ENCODE data around the gene NTHL1. TPM values are rescaled to one million over a fixed set of nuclear protein-coding genes. Genes with fewer than 3 reads are reported as not detected.

NTHL1 gene
- total and polyA plus RNA-seq, 9 donors = 11.5 to 20.2 (median 14.5) TPM

- Histone ChIP-seq H3K27ac (ENCODE audit: low read length) (no peak overlapping the region), H3K4me3 (ENCODE audit: low read length) (no peak overlapping the region), H3K9me3 (replicated peaks; ENCODE audit: control insufficient read depth, low read depth, low read length) (no peaks in the 10 kb centered on the region), H3K4me1 (ENCODE audit: control insufficient read depth, insufficient read depth, low read length) (peaks cover 32% of the 10 kb centered on the region), H3K27me3 (ENCODE audit: control insufficient read depth, insufficient read depth, low read length) (peaks cover 42% of the 10 kb centered on the region), H3K36me3 (ENCODE audit: control insufficient read depth, insufficient read depth, low read length) (peaks cover 12% of the 10 kb centered on the region)
- WGBS (ENCODE audit: insufficient coverage) = 25% methylated on average over 49 of the region's 50 CpGs
- DNase-seq = no peak
These were observed 54.8 kb downstream of the NTHL1 start for GRCh38 chr16:1992704-1993317.

GRCh38 chr16:1991948-1992703 is 55.5 kb downstream of the NTHL1 start:
- peaks cover 32% of the 10 kb centered on the region for H3K4me1 ChIP-seq (ENCODE audit: control insufficient read depth, insufficient read depth, low read length)
- peak; percentile 91 for DNase-seq
- H3K9me3 ChIP-seq (replicated peaks; ENCODE audit: control insufficient read depth, low read depth, low read length) = no peaks in the 10 kb centered on the region
- WGBS (ENCODE audit: insufficient coverage) = under 1% methylated on average over 75 of the region's 96 CpGs
- H3K27me3 ChIP-seq (ENCODE audit: control insufficient read depth, insufficient read depth, low read length) = peaks cover 46% of the 10 kb centered on the region
- H3K36me3 ChIP-seq (ENCODE audit: control insufficient read depth, insufficient read depth, low read length) = peaks cover 10% of the 10 kb centered on the region
- H3K4me3 ChIP-seq (ENCODE audit: low read length) = peak overlapping the region; percentile 33
- no peak overlapping the region for H3K27ac ChIP-seq (ENCODE audit: low read length)

- peaks cover 32% of the 10 kb centered on the region for H3K4me1 ChIP-seq (ENCODE audit: control insufficient read depth, insufficient read depth, low read length)
- 7% methylated on average over 22 of the region's 22 CpGs for WGBS (ENCODE audit: insufficient coverage)
- H3K9me3 ChIP-seq (replicated peaks; ENCODE audit: control insufficient read depth, low read depth, low read length) = no peaks in the 10 kb centered on the region
- H3K4me3 ChIP-seq (ENCODE audit: low read length) = peak overlapping the region; percentile 33
- no peak overlapping the region for H3K27ac ChIP-seq (ENCODE audit: low read length)
- peaks cover 11% of the 10 kb centered on the region for H3K36me3 ChIP-seq (ENCODE audit: control insufficient read depth, insufficient read depth, low read length)
- no peak for DNase-seq
- H3K27me3 ChIP-seq (ENCODE audit: control insufficient read depth, insufficient read depth, low read length) = peaks cover 51% of the 10 kb centered on the region
These were observed 56.1 kb downstream of the NTHL1 start for GRCh38 chr16:1991588-1991947.

- Histone ChIP-seq H3K36me3 (ENCODE audit: control insufficient read depth, insufficient read depth, low read length) (peaks cover 14% of the 10 kb centered on the region), H3K4me1 (ENCODE audit: control insufficient read depth, insufficient read depth, low read length) (peaks cover 32% of the 10 kb centered on the region), H3K9me3 (replicated peaks; ENCODE audit: control insufficient read depth, low read depth, low read length) (no peaks in the 10 kb centered on the region), H3K27ac (ENCODE audit: low read length) (no peak overlapping the region), H3K4me3 (ENCODE audit: low read length) (no peak overlapping the region), H3K27me3 (ENCODE audit: control insufficient read depth, insufficient read depth, low read length) (peaks cover 51% of the 10 kb centered on the region)
- WGBS (ENCODE audit: insufficient coverage) = 6% methylated on average over 15 of the region's 18 CpGs
- DNase-seq = no peak
These were observed 56.5 kb downstream of the NTHL1 start for GRCh38 chr16:1991135-1991551.

- H3K4me3 ChIP-seq (ENCODE audit: low read length) = no peak overlapping the region
- H3K27me3 ChIP-seq (ENCODE audit: control insufficient read depth, insufficient read depth, low read length) = peaks cover 51% of the 10 kb centered on the region
- WGBS (ENCODE audit: insufficient coverage) = 2% methylated on average over 29 of the region's 50 CpGs
- H3K4me1 ChIP-seq (ENCODE audit: control insufficient read depth, insufficient read depth, low read length) = peaks cover 32% of the 10 kb centered on the region
- H3K36me3 ChIP-seq (ENCODE audit: control insufficient read depth, insufficient read depth, low read length) = peaks cover 18% of the 10 kb centered on the region
- H3K9me3 ChIP-seq (replicated peaks; ENCODE audit: control insufficient read depth, low read depth, low read length) = no peaks in the 10 kb centered on the region
- no peak overlapping the region for H3K27ac ChIP-seq (ENCODE audit: low read length)
- no peak for DNase-seq
These were observed 57.1 kb downstream of the NTHL1 start for GRCh38 chr16:1990351-1991134.

GRCh38 chr16:1990101-1990350 is 57.6 kb downstream of the NTHL1 start:
- H3K36me3 ChIP-seq (ENCODE audit: control insufficient read depth, insufficient read depth, low read length) = peaks cover 23% of the 10 kb centered on the region
- WGBS (ENCODE audit: insufficient coverage) = 2% methylated on average over 9 of the region's 25 CpGs
- no peak overlapping the region for H3K27ac ChIP-seq (ENCODE audit: low read length)
- no peaks in the 10 kb centered on the region for H3K9me3 ChIP-seq (replicated peaks; ENCODE audit: control insufficient read depth, low read depth, low read length)
- H3K4me1 ChIP-seq (ENCODE audit: control insufficient read depth, insufficient read depth, low read length) = peaks cover 36% of the 10 kb centered on the region
- no peak overlapping the region for H3K4me3 ChIP-seq (ENCODE audit: low read length)
- no peak for DNase-seq
- peaks cover 51% of the 10 kb centered on the region for H3K27me3 ChIP-seq (ENCODE audit: control insufficient read depth, insufficient read depth, low read length)

Other genes with a start within 250 kb of the NTHL1 start
- gene HAGH, start 221.0 kb downstream of the NTHL1 start, total RNA-seq = 36.1 TPM
- gene HAGH, start 221.0 kb downstream of the NTHL1 start, polyA plus RNA-seq (ENCODE audit: insufficient read depth in 1 of 8, insufficient read length in 8 of 8, low replicate concordance in 1 of 8) = 10 to 100 TPM; 34.6 to 48.6 (median 39.5) TPM
- 27.7 TPM for gene FAHD1, start 220.6 kb downstream of the NTHL1 start, total RNA-seq
- 10 to 100 TPM; 19.7 to 25.6 (median 21.9) TPM for gene FAHD1, start 220.6 kb downstream of the NTHL1 start, polyA plus RNA-seq (ENCODE audit: insufficient read depth in 1 of 8, insufficient read length in 8 of 8, low replicate concordance in 1 of 8)
- not detected for gene MEIOB, start 175.7 kb downstream of the NTHL1 start, total RNA-seq
- gene MEIOB, start 175.7 kb downstream of the NTHL1 start, polyA plus RNA-seq (ENCODE audit: insufficient read depth in 1 of 8, insufficient read length in 8 of 8, low replicate concordance in 1 of 8) = under 1 TPM in 7 of 8 donors, not detected in 1; 0.22 to 0.87 (median 0.55) TPM
- gene HS3ST6, start 129.4 kb downstream of the NTHL1 start, total RNA-seq = not detected
- gene HS3ST6, start 129.4 kb downstream of the NTHL1 start, polyA plus RNA-seq (ENCODE audit: insufficient read depth in 1 of 8, insufficient read length in 8 of 8, low replicate concordance in 1 of 8) = 1 to 10 TPM in 1 of 8 donors, not detected in 7; 1.7 TPM
- 16.3 TPM for gene MSRB1, start 104.6 kb downstream of the NTHL1 start, total RNA-seq
- 10 to 100 TPM; 24.2 to 40.7 (median 29.1) TPM for gene MSRB1, start 104.6 kb downstream of the NTHL1 start, polyA plus RNA-seq (ENCODE audit: insufficient read depth in 1 of 8, insufficient read length in 8 of 8, low replicate concordance in 1 of 8)
- gene RPL3L, start 93.1 kb downstream of the NTHL1 start, total RNA-seq = 43.0 TPM
- 10 to 100 TPM; 11.9 to 63.0 (median 33.4) TPM for gene RPL3L, start 93.1 kb downstream of the NTHL1 start, polyA plus RNA-seq (ENCODE audit: insufficient read depth in 1 of 8, insufficient read length in 8 of 8, low replicate concordance in 1 of 8)
- gene NDUFB10, start 88.3 kb downstream of the NTHL1 start, total RNA-seq = 142 TPM
- gene NDUFB10, start 88.3 kb downstream of the NTHL1 start, polyA plus RNA-seq (ENCODE audit: insufficient read depth in 1 of 8, insufficient read length in 8 of 8, low replicate concordance in 1 of 8) = 100 to 1,000 TPM in 7 of 8 donors, 10 to 100 TPM in 1; 95.4 to 162 (median 128) TPM
- gene RPS2, start 83.0 kb downstream of the NTHL1 start, total RNA-seq = 2,334 TPM
- 1,000 to 10,000 TPM; 3,011 to 3,712 (median 3,485) TPM for gene RPS2, start 83.0 kb downstream of the NTHL1 start, polyA plus RNA-seq (ENCODE audit: insufficient read depth in 1 of 8, insufficient read length in 8 of 8, low replicate concordance in 1 of 8)
- not detected for gene RNF151, start 81.0 kb downstream of the NTHL1 start, total RNA-seq
- gene RNF151, start 81.0 kb downstream of the NTHL1 start, polyA plus RNA-seq (ENCODE audit: insufficient read depth in 1 of 8, insufficient read length in 8 of 8, low replicate concordance in 1 of 8) = not detected
- 23.9 TPM for gene TBL3, start 75.8 kb downstream of the NTHL1 start, total RNA-seq
- 10 to 100 TPM; 27.9 to 32.9 (median 30.6) TPM for gene TBL3, start 75.8 kb downstream of the NTHL1 start, polyA plus RNA-seq (ENCODE audit: insufficient read depth in 1 of 8, insufficient read length in 8 of 8, low replicate concordance in 1 of 8)
- gene NOXO1, start 66.4 kb downstream of the NTHL1 start, total RNA-seq = 0.89 TPM
- gene NOXO1, start 66.4 kb downstream of the NTHL1 start, polyA plus RNA-seq (ENCODE audit: insufficient read depth in 1 of 8, insufficient read length in 8 of 8, low replicate concordance in 1 of 8) = 1 to 10 TPM in 4 of 8 donors, under 1 TPM in 4; 0.29 to 1.7 (median 0.98) TPM
- 18.3 TPM for gene GFER, start 63.6 kb downstream of the NTHL1 start, total RNA-seq
- 10 to 100 TPM; 14.7 to 23.8 (median 17.8) TPM for gene GFER, start 63.6 kb downstream of the NTHL1 start, polyA plus RNA-seq (ENCODE audit: insufficient read depth in 1 of 8, insufficient read length in 8 of 8, low replicate concordance in 1 of 8)
- gene SYNGR3, start 57.9 kb downstream of the NTHL1 start, total RNA-seq = 0.93 TPM
- gene SYNGR3, start 57.9 kb downstream of the NTHL1 start, polyA plus RNA-seq (ENCODE audit: insufficient read depth in 1 of 8, insufficient read length in 8 of 8, low replicate concordance in 1 of 8) = 1 to 10 TPM in 6 of 8 donors, under 1 TPM in 2; 0.70 to 1.5 (median 1.2) TPM
- 6.6 TPM for gene ZNF598, start 38.0 kb downstream of the NTHL1 start, total RNA-seq
- gene ZNF598, start 38.0 kb downstream of the NTHL1 start, polyA plus RNA-seq (ENCODE audit: insufficient read depth in 1 of 8, insufficient read length in 8 of 8, low replicate concordance in 1 of 8) = 10 to 100 TPM; 21.2 to 28.6 (median 23.6) TPM
- 0.80 TPM for gene NPW, start 28.0 kb downstream of the NTHL1 start, total RNA-seq
- gene NPW, start 28.0 kb downstream of the NTHL1 start, polyA plus RNA-seq (ENCODE audit: insufficient read depth in 1 of 8, insufficient read length in 8 of 8, low replicate concordance in 1 of 8) = 1 to 10 TPM in 7 of 8 donors, under 1 TPM in 1; 0.57 to 5.4 (median 2.6) TPM
- 22.1 TPM for gene NHERF2, start 20.9 kb downstream of the NTHL1 start, total RNA-seq
- 10 to 100 TPM; 34.5 to 60.6 (median 45.6) TPM for gene NHERF2, start 20.9 kb downstream of the NTHL1 start, polyA plus RNA-seq (ENCODE audit: insufficient read depth in 1 of 8, insufficient read length in 8 of 8, low replicate concordance in 1 of 8)
- gene TSC2, start 151 bp upstream of the NTHL1 start, total RNA-seq = 31.8 TPM
- gene TSC2, start 151 bp upstream of the NTHL1 start, polyA plus RNA-seq (ENCODE audit: insufficient read depth in 1 of 8, insufficient read length in 8 of 8, low replicate concordance in 1 of 8) = 100 to 1,000 TPM in 3 of 8 donors, 10 to 100 TPM in 5; 57.6 to 109 (median 84.6) TPM
- gene PKD1, start 88.1 kb upstream of the NTHL1 start, total RNA-seq = 63.3 TPM
- 100 to 1,000 TPM; 120 to 183 (median 156) TPM for gene PKD1, start 88.1 kb upstream of the NTHL1 start, polyA plus RNA-seq (ENCODE audit: insufficient read depth in 1 of 8, insufficient read length in 8 of 8, low replicate concordance in 1 of 8)
- 0.40 TPM for gene RAB26, start 100.8 kb upstream of the NTHL1 start, total RNA-seq
- gene RAB26, start 100.8 kb upstream of the NTHL1 start, polyA plus RNA-seq (ENCODE audit: insufficient read depth in 1 of 8, insufficient read length in 8 of 8, low replicate concordance in 1 of 8) = 1 to 10 TPM in 4 of 8 donors, under 1 TPM in 4; 0.27 to 3.4 (median 0.86) TPM
- 29.0 TPM for gene TRAF7, start 107.9 kb upstream of the NTHL1 start, total RNA-seq
- 10 to 100 TPM; 32.6 to 52.6 (median 47.6) TPM for gene TRAF7, start 107.9 kb upstream of the NTHL1 start, polyA plus RNA-seq (ENCODE audit: insufficient read depth in 1 of 8, insufficient read length in 8 of 8, low replicate concordance in 1 of 8)
- 0.75 TPM for gene CASKIN1, start 148.8 kb upstream of the NTHL1 start, total RNA-seq
- 1 to 10 TPM in 7 of 8 donors, under 1 TPM in 1; 0.94 to 2.4 (median 1.9) TPM for gene CASKIN1, start 148.8 kb upstream of the NTHL1 start, polyA plus RNA-seq (ENCODE audit: insufficient read depth in 1 of 8, insufficient read length in 8 of 8, low replicate concordance in 1 of 8)
- gene MLST8, start 157.6 kb upstream of the NTHL1 start, total RNA-seq = 13.7 TPM
- gene MLST8, start 157.6 kb upstream of the NTHL1 start, polyA plus RNA-seq (ENCODE audit: insufficient read depth in 1 of 8, insufficient read length in 8 of 8, low replicate concordance in 1 of 8) = 10 to 100 TPM; 30.6 to 38.2 (median 34.5) TPM
- gene BRICD5, start 163.0 kb upstream of the NTHL1 start, total RNA-seq = 5.8 TPM
- 10 to 100 TPM in 2 of 8 donors, 1 to 10 TPM in 6; 3.9 to 11.0 (median 7.6) TPM for gene BRICD5, start 163.0 kb upstream of the NTHL1 start, polyA plus RNA-seq (ENCODE audit: insufficient read depth in 1 of 8, insufficient read length in 8 of 8, low replicate concordance in 1 of 8)
- 12.2 TPM for gene PGP, start 167.0 kb upstream of the NTHL1 start, total RNA-seq
- gene PGP, start 167.0 kb upstream of the NTHL1 start, polyA plus RNA-seq (ENCODE audit: insufficient read depth in 1 of 8, insufficient read length in 8 of 8, low replicate concordance in 1 of 8) = 10 to 100 TPM; 11.8 to 18.1 (median 16.9) TPM
- gene E4F1, start 175.8 kb upstream of the NTHL1 start, total RNA-seq = 18.6 TPM
- 10 to 100 TPM; 14.2 to 19.3 (median 17.3) TPM for gene E4F1, start 175.8 kb upstream of the NTHL1 start, polyA plus RNA-seq (ENCODE audit: insufficient read depth in 1 of 8, insufficient read length in 8 of 8, low replicate concordance in 1 of 8)
- gene DNASE1L2, start 188.6 kb upstream of the NTHL1 start, total RNA-seq = 0.89 TPM
- gene DNASE1L2, start 188.6 kb upstream of the NTHL1 start, polyA plus RNA-seq (ENCODE audit: insufficient read depth in 1 of 8, insufficient read length in 8 of 8, low replicate concordance in 1 of 8) = 1 to 10 TPM in 1 of 8 donors, under 1 TPM in 7; 0.60 to 1.2 (median 0.84) TPM
- gene ECI1, start 203.8 kb upstream of the NTHL1 start, total RNA-seq = 56.9 TPM
- 10 to 100 TPM; 44.4 to 81.7 (median 59.5) TPM for gene ECI1, start 203.8 kb upstream of the NTHL1 start, polyA plus RNA-seq (ENCODE audit: insufficient read depth in 1 of 8, insufficient read length in 8 of 8, low replicate concordance in 1 of 8)
- 80.7 TPM for gene RNPS1, start 220.3 kb upstream of the NTHL1 start, total RNA-seq
- gene RNPS1, start 220.3 kb upstream of the NTHL1 start, polyA plus RNA-seq (ENCODE audit: insufficient read depth in 1 of 8, insufficient read length in 8 of 8, low replicate concordance in 1 of 8) = 100 to 1,000 TPM; 169 to 198 (median 188) TPM